ENCODE data around the gene SYNJ2. TPM values are rescaled to one million over a fixed set of nuclear protein-coding genes. Genes with fewer than 3 reads are reported as not detected.
A peak's percentile ranks its signal among the peaks of the same experiment; 100 is the strongest.

SYNJ2 gene
- total RNA-seq, 2 donors from 2014 or later: 24.7 to 37.3 TPM

DNA sequence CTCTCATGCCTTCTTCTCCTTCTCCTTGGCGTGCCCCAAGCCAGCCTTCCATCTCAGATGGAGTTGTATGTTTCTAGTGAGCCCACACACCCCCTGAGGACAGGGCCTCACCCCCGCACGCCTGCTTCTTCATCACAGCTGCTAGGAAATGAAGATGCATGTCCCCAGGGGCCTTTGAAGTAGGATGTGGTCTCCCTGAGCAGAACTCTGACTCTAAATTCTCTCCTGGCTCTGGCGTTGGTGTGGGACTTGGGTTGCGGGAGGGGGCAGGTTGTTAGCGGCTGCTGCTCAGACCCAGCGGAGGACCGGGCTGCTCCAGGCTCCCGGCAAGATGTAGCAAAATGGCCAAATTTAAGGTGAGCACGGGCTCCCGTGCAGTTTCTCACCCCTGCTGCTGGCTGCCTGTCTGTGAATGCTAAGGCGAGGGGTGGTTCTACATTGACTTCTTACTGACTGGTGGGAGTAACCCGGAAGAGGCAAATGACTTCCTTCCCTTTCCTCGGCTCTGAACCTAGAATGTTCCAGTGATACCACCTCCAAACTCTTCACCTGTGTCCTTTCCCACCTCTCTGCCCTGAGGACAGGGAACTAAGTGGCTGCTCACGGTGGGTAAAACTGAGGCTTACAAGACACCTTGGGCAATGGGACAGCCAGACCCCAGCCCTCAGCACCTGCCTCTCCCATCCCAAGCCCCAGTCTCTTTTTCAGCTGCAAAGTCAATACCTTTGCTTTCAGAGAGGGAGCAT is 8.8 kb downstream of the SYNJ2 start:
- ATAC-seq: peak; percentile 63 to 64
- no peaks in the 10 kb centered on the region for H3K9me3 Mint-ChIP-seq
- no peak for DNase-seq (ENCODE audit: low spot score)
- peak overlapping the region; percentile 41 for H3K4me3 Mint-ChIP-seq
- H3K4me1 Mint-ChIP-seq (ENCODE audit: low read depth in 2 of 2): peaks cover 24 to 33% of the 10 kb centered on the region in 2 donors
- H3K27ac Mint-ChIP-seq: peak overlapping the region; percentile 68 to 89
- no peaks in the 10 kb centered on the region for H3K36me3 Mint-ChIP-seq
- no peaks in the 10 kb centered on the region for H3K27me3 Mint-ChIP-seq

DNA sequence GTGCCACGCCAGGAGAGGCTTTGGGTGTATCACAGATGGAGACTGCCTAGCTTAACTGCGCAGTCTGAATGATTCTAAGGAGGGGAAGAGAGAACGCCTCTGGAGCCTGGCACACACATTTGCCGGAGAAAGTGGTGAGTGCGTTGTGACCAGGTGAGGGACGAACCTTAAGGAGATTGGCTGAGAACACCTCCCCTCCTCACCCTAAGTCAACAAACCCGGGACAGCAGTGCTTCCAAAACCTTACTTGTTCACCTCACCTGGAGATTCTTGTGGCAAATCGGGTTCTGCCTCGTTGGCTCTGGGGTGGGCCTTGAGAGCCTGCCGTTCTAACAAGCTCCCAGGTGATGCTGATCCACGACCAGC is 9.4 kb downstream of the SYNJ2 start:
- peak overlapping the region; percentile 68 to 89 for H3K27ac Mint-ChIP-seq

DNA sequence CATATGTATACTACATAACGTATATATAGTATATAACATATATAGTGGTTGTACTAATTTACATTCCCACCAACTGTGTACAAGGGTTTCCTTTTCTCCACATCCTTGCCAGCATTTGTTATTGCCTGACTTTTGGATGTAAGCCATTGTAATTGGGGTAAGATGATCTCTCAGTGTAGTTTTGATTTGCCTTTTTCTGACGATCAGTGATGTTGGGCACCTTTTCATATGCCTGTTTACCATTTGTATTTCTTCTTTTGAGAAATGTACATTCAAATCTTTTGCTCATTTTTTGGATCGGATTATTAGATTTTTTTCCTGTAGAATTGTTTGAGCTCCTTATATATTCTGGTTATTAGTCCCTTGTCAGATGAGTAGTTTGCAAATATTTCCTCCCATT is 11.4 kb downstream of the SYNJ2 start:
- H3K27ac Mint-ChIP-seq: no peak overlapping the region
- no peak overlapping the region for H3K4me3 Mint-ChIP-seq
- no peaks in the 10 kb centered on the region for H3K9me3 Mint-ChIP-seq
- ATAC-seq (no peak), DNase-seq (ENCODE audit: low spot score) (no peak)
- H3K4me1 Mint-ChIP-seq (ENCODE audit: low read depth in 2 of 2): peaks cover 29 to 47% of the 10 kb centered on the region in 2 donors
- H3K36me3 Mint-ChIP-seq: no peaks in the 10 kb centered on the region
- H3K27me3 Mint-ChIP-seq: no peaks in the 10 kb centered on the region

More for the DNA sequence above, 9.4 kb downstream of the SYNJ2 start:
- DNase-seq (ENCODE audit: low spot score): no peak
- H3K4me3 Mint-ChIP-seq: no peak overlapping the region
- no peaks in the 10 kb centered on the region for H3K9me3 Mint-ChIP-seq
- no peaks in the 10 kb centered on the region for H3K36me3 Mint-ChIP-seq
- peaks cover 24 to 33% of the 10 kb centered on the region in 2 donors for H3K4me1 Mint-ChIP-seq (ENCODE audit: low read depth in 2 of 2)
- H3K27me3 Mint-ChIP-seq: no peaks in the 10 kb centered on the region
- ATAC-seq: no peak

DNA sequence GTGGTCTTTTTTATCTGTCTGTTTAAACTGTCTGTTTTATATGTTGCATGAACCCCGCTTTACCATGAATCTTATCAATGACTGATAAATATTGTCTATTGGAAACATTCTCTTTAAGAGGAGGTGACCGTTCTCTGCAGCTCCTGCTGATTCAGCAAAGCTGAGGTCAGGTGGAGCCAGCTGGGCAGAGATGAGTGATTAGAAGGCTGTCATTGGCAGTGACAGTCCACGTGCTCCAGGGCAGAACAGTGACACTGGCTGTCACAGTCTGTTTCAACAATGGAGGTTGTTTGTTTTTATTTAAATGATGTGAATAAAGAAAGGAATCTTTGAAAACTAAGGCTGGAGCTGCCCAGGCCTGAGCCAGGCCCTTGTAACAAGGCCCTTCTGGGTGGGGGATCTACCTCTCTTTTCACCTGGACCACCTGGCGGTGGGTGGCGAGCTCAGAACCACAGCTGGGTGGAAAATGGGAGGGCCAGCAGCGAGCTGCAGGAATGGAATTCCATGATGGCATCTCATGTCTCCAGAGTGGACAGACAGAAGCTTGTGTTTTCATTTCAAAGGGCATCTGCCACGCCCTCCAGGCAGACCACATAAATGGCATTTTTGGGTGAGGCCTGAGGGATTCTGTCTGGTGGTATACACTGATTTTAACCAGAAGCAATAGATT is 12.6 kb downstream of the SYNJ2 start:
- H3K4me1 Mint-ChIP-seq (ENCODE audit: low read depth in 2 of 2): peaks cover 21 to 44% of the 10 kb centered on the region in 2 donors
- ATAC-seq: no peak
- H3K27ac Mint-ChIP-seq: peak overlapping the region in 1 of 2 donors; percentile 45

DNA sequence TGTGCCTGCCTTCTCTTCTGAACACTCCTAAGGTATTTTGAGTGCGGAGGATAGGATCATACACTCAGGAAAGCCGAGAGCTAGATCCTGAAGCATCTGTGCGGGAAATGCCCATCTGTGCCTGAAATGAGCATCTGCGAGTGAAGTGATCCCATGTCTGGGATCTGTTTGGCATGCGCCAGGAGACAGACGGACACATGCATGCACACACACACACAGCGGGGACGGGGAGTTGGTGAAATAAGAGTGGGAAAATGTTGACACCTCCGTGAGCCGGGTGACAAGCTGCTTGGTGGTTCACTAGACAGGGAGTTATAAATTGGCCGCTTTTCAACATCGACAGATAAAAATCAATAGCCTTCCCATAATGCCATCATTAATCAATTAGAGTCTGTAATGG is 13.8 kb downstream of the SYNJ2 start:
- Mint-ChIP-seq H3K27me3 (no peaks in the 10 kb centered on the region), H3K4me1 (ENCODE audit: low read depth in 2 of 2) (peaks cover 17 to 38% of the 10 kb centered on the region in 2 donors), H3K9me3 (no peaks in the 10 kb centered on the region), H3K4me3 (no peak overlapping the region), H3K36me3 (no peaks in the 10 kb centered on the region), H3K27ac (no peak overlapping the region)
- DNase-seq (ENCODE audit: low spot score) (no peak), ATAC-seq (no peak)

More for the DNA sequence above, 12.6 kb downstream of the SYNJ2 start:
- Mint-ChIP-seq H3K9me3 (no peaks in the 10 kb centered on the region), H3K36me3 (no peaks in the 10 kb centered on the region), H3K27me3 (no peaks in the 10 kb centered on the region), H3K4me3 (no peak overlapping the region)
- DNase-seq (ENCODE audit: low spot score): no peak

DNA sequence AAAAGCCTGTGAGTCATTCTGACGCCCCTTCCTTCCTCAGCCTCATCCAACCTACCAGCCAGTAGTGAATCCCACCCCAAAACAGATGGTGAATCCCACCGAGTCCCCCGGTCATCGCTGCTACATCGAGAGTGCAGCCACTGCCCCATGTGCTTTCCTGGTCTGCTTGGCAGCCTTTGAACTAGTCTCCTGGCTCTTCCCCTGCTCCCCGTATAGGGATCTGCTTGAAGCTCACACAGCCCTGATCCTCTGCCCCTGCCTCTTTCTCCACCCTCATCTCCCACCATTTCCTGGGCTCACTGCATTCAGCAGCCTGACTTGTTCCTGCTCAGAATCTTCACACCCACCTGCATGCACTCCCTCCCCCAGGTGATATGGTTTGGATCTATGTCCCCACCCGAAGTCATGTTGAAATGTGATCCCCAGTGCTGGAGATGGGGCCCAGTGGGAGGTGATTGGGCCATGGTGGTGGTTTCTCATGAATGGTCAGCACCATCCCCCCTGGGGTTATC is 14.6 kb downstream of the SYNJ2 start:
- ATAC-seq: no peak

DNA sequence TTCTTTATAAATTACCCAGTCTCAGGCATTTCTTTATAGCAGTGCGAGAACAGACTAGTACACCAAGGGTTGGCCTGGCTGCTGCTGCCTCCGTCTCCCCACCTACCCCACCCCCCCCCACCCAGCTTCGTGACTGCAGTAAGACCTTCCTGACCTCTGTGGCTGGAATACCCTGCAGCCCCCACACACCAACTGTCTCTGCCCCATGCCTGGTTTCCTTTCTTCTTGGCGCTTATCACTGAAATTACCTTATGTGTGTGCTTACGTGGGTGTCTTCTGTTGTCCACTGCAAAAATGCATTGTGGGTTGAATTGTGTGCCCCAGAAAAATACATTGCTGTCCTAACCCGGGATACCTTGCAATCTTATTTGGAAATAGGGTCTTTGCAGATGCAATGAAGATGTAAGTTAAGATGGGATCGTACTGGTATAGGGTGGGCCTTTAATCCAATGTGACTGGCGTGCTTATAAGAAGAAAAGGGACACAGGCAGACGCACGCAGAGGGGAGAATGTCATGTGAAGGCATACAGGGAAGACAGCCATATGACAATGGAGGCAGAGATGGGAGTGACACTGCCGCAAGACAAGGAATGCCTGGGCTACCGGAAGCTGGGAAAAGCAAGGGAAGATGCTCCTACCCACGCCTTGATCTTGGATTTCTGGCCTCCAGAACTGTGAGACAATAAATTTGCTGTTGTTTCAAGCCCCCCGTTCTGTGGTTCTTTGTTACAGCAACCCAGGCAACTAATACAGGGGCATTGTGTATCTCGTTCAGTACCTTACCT is 15.4 kb downstream of the SYNJ2 start:
- no peaks in the 10 kb centered on the region for H3K9me3 Mint-ChIP-seq
- no peaks in the 10 kb centered on the region for H3K27me3 Mint-ChIP-seq
- H3K4me1 Mint-ChIP-seq (ENCODE audit: low read depth in 2 of 2): peaks cover 15 to 42% of the 10 kb centered on the region in 2 donors
- no peaks in the 10 kb centered on the region for H3K36me3 Mint-ChIP-seq
- ATAC-seq (no peak), DNase-seq (ENCODE audit: low spot score) (no peak)
- H3K27ac Mint-ChIP-seq: no peak overlapping the region
- H3K4me3 Mint-ChIP-seq: no peak overlapping the region

More for the DNA sequence above, 14.6 kb downstream of the SYNJ2 start:
- H3K36me3 Mint-ChIP-seq: no peaks in the 10 kb centered on the region
- no peaks in the 10 kb centered on the region for H3K27me3 Mint-ChIP-seq
- no peak for DNase-seq (ENCODE audit: low spot score)
- peaks cover 12 to 37% of the 10 kb centered on the region in 2 donors for H3K4me1 Mint-ChIP-seq (ENCODE audit: low read depth in 2 of 2)
- H3K4me3 Mint-ChIP-seq: no peak overlapping the region
- peak overlapping the region in 1 of 2 donors; percentile 62 for H3K27ac Mint-ChIP-seq
- H3K9me3 Mint-ChIP-seq: no peaks in the 10 kb centered on the region

DNA sequence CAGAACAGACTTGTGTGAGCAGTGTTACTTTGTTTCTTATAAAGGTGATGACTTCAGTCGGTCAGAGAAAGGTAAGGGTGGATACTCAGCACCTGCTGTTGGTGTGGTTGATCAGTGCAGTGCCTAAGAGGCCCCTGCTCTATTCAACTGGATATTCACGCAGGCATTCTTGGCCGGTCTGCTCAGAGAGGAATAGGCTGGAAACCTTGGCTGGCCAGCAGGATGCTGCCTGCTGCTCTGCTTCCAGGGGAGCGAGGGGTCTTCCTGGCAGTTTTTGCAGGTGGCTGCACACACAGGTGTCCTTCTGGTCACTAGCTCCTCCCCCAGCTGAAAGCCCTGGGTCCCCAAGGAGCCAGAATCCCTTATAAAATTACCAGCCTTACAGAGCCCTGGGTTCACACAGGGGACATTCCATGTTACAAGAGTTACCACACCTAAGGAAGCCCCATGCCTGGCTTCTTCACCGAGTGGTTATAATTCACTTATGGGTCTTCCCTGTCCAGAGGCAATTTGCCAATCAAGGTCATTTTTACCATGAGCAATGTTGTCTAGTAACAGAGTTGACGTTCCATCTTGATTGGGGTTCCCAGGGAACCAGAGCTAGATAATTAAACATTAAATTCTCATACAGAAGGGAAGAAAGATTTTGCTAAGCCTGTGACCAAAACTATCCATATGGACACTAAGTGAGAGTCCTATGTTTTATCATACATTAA is 16.4 kb downstream of the SYNJ2 start:
- no peak for DNase-seq (ENCODE audit: low spot score)
- Mint-ChIP-seq H3K27me3 (no peaks in the 10 kb centered on the region), H3K27ac (no peak overlapping the region), H3K36me3 (no peaks in the 10 kb centered on the region), H3K4me1 (ENCODE audit: low read depth in 2 of 2) (peaks cover 17 to 45% of the 10 kb centered on the region in 2 donors), H3K9me3 (no peaks in the 10 kb centered on the region), H3K4me3 (no peak overlapping the region)
- no peak for ATAC-seq

DNA sequence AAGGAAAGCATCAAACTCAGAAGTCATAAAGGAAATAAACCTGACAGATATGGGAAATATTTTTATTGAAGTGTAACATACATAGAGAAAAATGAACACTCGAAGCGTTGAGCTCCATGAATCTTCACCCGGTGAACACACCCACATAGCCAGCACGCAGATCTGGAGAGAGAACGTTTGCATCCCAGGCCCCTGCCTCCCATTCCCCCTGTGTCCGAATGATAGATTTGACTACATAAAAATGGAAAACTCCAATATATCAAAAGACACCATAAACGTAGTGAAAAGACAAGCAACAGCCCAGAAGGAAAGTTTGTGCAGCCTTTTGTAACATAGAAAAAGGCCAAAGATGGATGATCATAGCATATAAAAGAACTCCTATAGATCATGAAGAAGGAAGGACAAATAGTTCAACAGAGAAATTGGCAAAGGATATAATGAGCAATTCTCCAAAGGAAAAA is 17.1 kb downstream of the SYNJ2 start:
- H3K9me3 Mint-ChIP-seq: no peaks in the 10 kb centered on the region
- no peak overlapping the region for H3K4me3 Mint-ChIP-seq
- peak overlapping the region in 1 of 2 donors; percentile 12 for H3K27ac Mint-ChIP-seq
- no peaks in the 10 kb centered on the region for H3K27me3 Mint-ChIP-seq
- DNase-seq (ENCODE audit: low spot score) (no peak), ATAC-seq (no peak)
- H3K36me3 Mint-ChIP-seq: no peaks in the 10 kb centered on the region
- H3K4me1 Mint-ChIP-seq (ENCODE audit: low read depth in 2 of 2): peaks cover 22 to 47% of the 10 kb centered on the region in 2 donors

DNA sequence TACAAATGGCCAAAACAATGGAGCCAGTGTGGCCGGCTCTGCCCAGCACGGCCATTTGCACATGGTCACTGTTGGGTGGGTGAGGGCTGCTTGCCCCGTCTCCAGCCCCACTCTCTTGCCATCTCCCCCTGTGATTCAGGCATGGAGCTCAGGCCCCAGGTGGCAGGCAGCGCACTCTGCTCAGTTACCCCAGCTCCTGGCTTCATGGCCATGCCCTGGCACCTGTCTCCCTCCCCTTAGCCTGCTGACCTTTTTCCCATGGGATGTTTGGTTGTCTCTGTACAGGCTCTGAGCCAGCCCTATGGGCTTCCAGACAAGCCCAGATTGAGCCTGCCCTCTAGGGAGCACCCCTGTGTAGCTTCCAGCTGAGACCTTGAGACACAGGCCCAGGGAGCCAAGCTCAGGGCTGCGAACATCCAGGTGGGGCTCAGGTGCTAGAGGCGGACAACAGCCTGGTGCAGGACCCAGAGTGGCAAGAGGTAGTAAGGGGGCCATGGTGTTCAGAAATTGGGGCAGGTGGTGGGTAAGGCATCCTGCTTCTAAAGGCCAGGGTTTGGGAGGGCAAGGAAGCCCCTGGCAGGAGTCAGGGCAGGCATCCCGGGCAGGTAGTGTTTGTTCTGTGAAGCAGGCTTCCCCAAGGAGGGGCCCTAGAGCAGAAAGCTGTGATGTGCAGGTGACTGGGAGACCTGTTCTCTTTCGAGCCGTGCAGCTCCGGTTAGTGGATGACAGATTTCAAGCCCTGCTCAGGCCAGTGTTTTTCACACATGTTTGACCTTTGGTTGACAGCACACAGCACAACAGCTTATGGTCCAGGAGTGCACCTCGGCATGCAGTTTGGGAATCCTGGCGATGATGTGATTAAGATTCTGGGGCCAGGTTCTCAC is 17.7 kb downstream of the SYNJ2 start:
- Mint-ChIP-seq H3K27ac (no peak overlapping the region), H3K27me3 (no peaks in the 10 kb centered on the region), H3K4me3 (no peak overlapping the region), H3K4me1 (ENCODE audit: low read depth in 2 of 2) (peaks cover 24 to 48% of the 10 kb centered on the region in 2 donors), H3K36me3 (no peaks in the 10 kb centered on the region), H3K9me3 (no peaks in the 10 kb centered on the region)
- peak; percentile 17 to 29 for ATAC-seq
- no peak for DNase-seq (ENCODE audit: low spot score)

DNA sequence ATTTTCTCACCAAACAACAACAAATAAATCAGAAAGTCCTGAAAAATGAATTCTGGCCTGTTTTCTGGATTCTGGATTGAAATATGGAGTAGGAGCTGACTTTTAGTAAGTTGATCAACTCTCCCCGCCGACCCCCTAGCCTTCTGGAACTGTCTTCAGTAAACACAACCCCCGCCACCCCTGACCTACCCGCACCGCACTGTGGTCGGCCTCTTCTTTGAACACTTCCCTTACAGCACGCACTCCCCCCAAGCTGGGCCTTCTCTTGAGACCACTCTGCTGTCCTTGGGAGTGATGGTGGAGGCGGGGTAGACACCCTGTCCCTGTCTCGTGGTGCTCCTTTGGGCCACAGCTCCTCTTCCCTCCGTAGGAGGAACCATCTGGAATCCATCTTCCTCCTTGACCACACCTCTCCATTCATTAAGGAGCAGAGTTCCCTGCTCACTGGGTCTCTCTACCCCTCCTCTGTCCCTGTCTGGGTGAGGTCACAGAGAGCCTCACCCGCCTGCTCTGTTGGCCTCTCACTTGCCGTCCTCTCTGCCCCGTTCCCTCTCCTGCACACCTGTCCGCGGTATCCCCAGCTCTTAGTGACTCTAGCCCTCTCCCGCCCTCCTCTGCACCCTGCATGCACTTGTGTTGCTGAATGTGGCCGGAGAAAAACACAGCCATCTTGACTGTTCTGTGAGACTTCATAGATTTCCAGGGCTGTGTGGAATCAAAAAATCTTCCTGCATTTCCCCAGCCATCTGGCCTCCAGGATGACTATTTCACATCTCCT is 19.1 kb downstream of the SYNJ2 start:
- no peaks in the 10 kb centered on the region for H3K9me3 Mint-ChIP-seq
- H3K4me1 Mint-ChIP-seq (ENCODE audit: low read depth in 2 of 2): peaks cover 30 to 53% of the 10 kb centered on the region in 2 donors
- no peaks in the 10 kb centered on the region for H3K27me3 Mint-ChIP-seq
- H3K4me3 Mint-ChIP-seq: no peak overlapping the region
- H3K36me3 Mint-ChIP-seq: no peaks in the 10 kb centered on the region
- H3K27ac Mint-ChIP-seq: no peak overlapping the region
- ATAC-seq (no peak), DNase-seq (ENCODE audit: low spot score) (no peak)

Measured in natural killer cell treated with Interleukin-12 subunit alpha and Interleukin-12 subunit beta and Interleukin-15 and Interleukin-18, amount 100 ng/mL, for 72 hours (primary cell).